ENCODE results near the gene PRDM12. TPM values are rescaled to one million over a fixed set of nuclear protein-coding genes. Genes with fewer than 3 reads are reported as not detected.

The PRDM12 gene
- total RNA-seq, 1 donor from 2014 or later, result not detected

- Mint-ChIP-seq H3K27ac (no peak overlapping the region), H3K4me1 (ENCODE audit: low read depth) (peaks cover 18% of the 10 kb centered on the region), H3K36me3 (ENCODE audit: insufficient read depth) (peaks cover 4% of the 10 kb centered on the region), H3K9me3 (ENCODE audit: low read depth) (no peaks in the 10 kb centered on the region), H3K27me3 (no peaks in the 10 kb centered on the region), H3K4me3 (ENCODE audit: low read depth) (no peak overlapping the region)
- DNase-seq (ENCODE audit: low spot score, unreplicated experiment), result no peak
- no peak for TF ChIP-seq CTCF (IDR thresholded peaks at IDR 0.05; ENCODE audit: unreplicated experiment)
Observed at GRCh38 chr9:130728721-130729120, 64.3 kb downstream of the PRDM12 start.

- H3K4me3 Mint-ChIP-seq (ENCODE audit: low read depth), result no peak overlapping the region
- DNase-seq (ENCODE audit: low spot score, unreplicated experiment), result no peak
- no peak overlapping the region for H3K27ac Mint-ChIP-seq
- H3K9me3 Mint-ChIP-seq (ENCODE audit: low read depth), result no peaks in the 10 kb centered on the region
- H3K36me3 Mint-ChIP-seq (ENCODE audit: insufficient read depth), result peaks cover 4% of the 10 kb centered on the region
- H3K4me1 Mint-ChIP-seq (ENCODE audit: low read depth), result peaks cover 19% of the 10 kb centered on the region
- no peak for TF ChIP-seq CTCF (IDR thresholded peaks at IDR 0.05; ENCODE audit: unreplicated experiment)
- no peaks in the 10 kb centered on the region for H3K27me3 Mint-ChIP-seq
Observed at GRCh38 chr9:130729145-130729544, 64.8 kb downstream of the PRDM12 start.

- Mint-ChIP-seq H3K36me3 (ENCODE audit: insufficient read depth) (peaks cover 6% of the 10 kb centered on the region), H3K4me1 (ENCODE audit: low read depth) (peaks cover 19% of the 10 kb centered on the region), H3K27ac (peak overlapping the region; percentile 72), H3K27me3 (no peaks in the 10 kb centered on the region), H3K4me3 (ENCODE audit: low read depth) (no peak overlapping the region), H3K9me3 (ENCODE audit: low read depth) (no peaks in the 10 kb centered on the region)
- DNase-seq (ENCODE audit: low spot score, unreplicated experiment), result no peak
- no peak for TF ChIP-seq CTCF (IDR thresholded peaks at IDR 0.05; ENCODE audit: unreplicated experiment)
Observed at GRCh38 chr9:130731355-130731754, 67.0 kb downstream of the PRDM12 start.

- Mint-ChIP-seq H3K4me3 (ENCODE audit: low read depth) (no peak overlapping the region), H3K36me3 (ENCODE audit: insufficient read depth) (peaks cover 6% of the 10 kb centered on the region), H3K27ac (peak overlapping the region; percentile 81), H3K4me1 (ENCODE audit: low read depth) (peaks cover 19% of the 10 kb centered on the region), H3K9me3 (ENCODE audit: low read depth) (no peaks in the 10 kb centered on the region), H3K27me3 (no peaks in the 10 kb centered on the region)
- peak; percentile 22 for TF ChIP-seq CTCF (IDR thresholded peaks at IDR 0.05; ENCODE audit: unreplicated experiment)
- no peak for DNase-seq (ENCODE audit: low spot score, unreplicated experiment)
Observed at GRCh38 chr9:130732136-130732535, 67.7 kb downstream of the PRDM12 start.

Small RNA genes within 50 kb of the gene (microRNA-seq; reads per million reads assigned to microRNA genes)
- not detected for gene MIR6856 (ENCODE audit: borderline number of aligned reads, unreplicated experiment)

Other genes starting within 250 kb of the PRDM12 start
- 6.5 and 7.7 TPM in 2 replicates for gene ASS1, start 219.6 kb upstream of the PRDM12 start, total RNA-seq
- gene FUBP3, start 85.0 kb upstream of the PRDM12 start, total RNA-seq, result 62.8 and 68.9 TPM in 2 replicates
- gene EXOSC2, start 29.2 kb downstream of the PRDM12 start, total RNA-seq, result 45.9 and 46.5 TPM in 2 replicates
- gene ABL1, start 170.7 kb downstream of the PRDM12 start, total RNA-seq, result 113 TPM in 2 replicates
- not detected in 2 replicates for gene QRFP, start 232.2 kb downstream of the PRDM12 start, total RNA-seq